ENCODE results near the gene NCSTN. TPM values are rescaled to one million over a fixed set of nuclear protein-coding genes. Genes with fewer than 3 reads are reported as not detected.

Gene NCSTN
- total RNA-seq, 3 donors from 2014 or later: 52.0 to 61.7 (median 60.5) TPM

- ATAC-seq (no peak), DNase-seq (no peak)
- H3K27me3 Mint-ChIP-seq (ENCODE audit: low read depth): no peaks in the 10 kb centered on the region
- no peaks in the 10 kb centered on the region for H3K9me3 Mint-ChIP-seq
- H3K4me1 Mint-ChIP-seq (ENCODE audit: low read depth): peaks cover 2% of the 10 kb centered on the region
- peaks cover 40% of the 10 kb centered on the region for H3K36me3 Mint-ChIP-seq (ENCODE audit: insufficient read depth)
- H3K4me3 Mint-ChIP-seq: no peak overlapping the region
Measured at GRCh38 chr1:160359559-160360226, 16.5 kb downstream of the NCSTN start.

DNA sequence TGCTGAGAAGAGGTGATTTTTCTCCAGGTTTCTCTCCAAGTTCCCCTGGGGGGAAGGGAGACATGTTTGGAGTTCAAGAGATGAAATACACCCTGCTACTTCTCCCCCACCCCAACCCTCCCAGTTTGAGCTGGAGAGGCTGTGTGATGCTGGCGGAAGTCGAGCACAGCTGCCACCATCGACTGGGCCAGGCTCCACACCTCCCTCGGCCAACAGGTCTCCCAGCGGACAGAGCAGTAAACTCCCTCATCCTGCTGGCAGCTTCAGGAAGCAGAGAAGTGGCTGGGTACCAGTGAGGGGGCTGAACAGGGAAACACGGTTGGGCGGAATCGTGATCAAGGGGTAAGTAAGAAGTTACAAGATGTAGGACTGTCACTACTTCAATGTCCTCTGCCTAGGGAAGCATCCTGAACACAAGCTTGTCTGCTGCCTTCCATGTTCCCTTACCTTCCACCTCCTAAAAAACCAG is 17.1 kb downstream of the NCSTN start:
- no peaks in the 10 kb centered on the region for H3K9me3 Mint-ChIP-seq
- no peak for DNase-seq
- H3K4me3 Mint-ChIP-seq: no peak overlapping the region
- peaks cover 37% of the 10 kb centered on the region for H3K36me3 Mint-ChIP-seq (ENCODE audit: insufficient read depth)
- peaks cover 2% of the 10 kb centered on the region for H3K4me1 Mint-ChIP-seq (ENCODE audit: low read depth)
- ATAC-seq: no peak
- H3K27me3 Mint-ChIP-seq (ENCODE audit: low read depth): no peaks in the 10 kb centered on the region

GRCh38 chr1:160361199-160361598 is 18.0 kb downstream of the NCSTN start:
- Mint-ChIP-seq H3K36me3 (ENCODE audit: insufficient read depth) (peaks cover 32% of the 10 kb centered on the region), H3K4me3 (no peak overlapping the region), H3K9me3 (no peaks in the 10 kb centered on the region), H3K27me3 (ENCODE audit: low read depth) (no peaks in the 10 kb centered on the region), H3K4me1 (ENCODE audit: low read depth) (peaks cover 2% of the 10 kb centered on the region)
- DNase-seq (no peak), ATAC-seq (no peak)

DNA sequence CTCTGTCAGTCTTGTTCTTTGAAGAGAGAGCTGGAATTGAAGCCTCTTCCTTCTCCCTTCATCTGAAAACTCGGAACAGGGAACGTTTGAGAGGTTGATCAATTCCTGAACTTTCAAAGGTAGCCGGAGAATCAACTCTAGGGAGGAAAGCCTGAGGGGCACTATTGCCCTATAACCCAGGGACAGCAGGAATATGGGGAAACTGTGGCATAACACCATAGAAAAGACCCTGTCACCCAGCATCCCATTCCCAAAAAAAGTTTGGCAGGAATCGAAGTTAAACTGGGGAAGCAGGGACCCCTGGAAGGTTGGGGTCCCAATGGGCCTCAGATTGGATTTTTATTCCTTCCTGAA is 18.6 kb downstream of the NCSTN start:
- peaks cover 27% of the 10 kb centered on the region for H3K36me3 Mint-ChIP-seq (ENCODE audit: insufficient read depth)
- H3K4me3 Mint-ChIP-seq: no peak overlapping the region
- no peak for DNase-seq
- no peak for ATAC-seq
- no peaks in the 10 kb centered on the region for H3K27me3 Mint-ChIP-seq (ENCODE audit: low read depth)
- no peaks in the 10 kb centered on the region for H3K9me3 Mint-ChIP-seq
- peaks cover 2% of the 10 kb centered on the region for H3K4me1 Mint-ChIP-seq (ENCODE audit: low read depth)

DNA sequence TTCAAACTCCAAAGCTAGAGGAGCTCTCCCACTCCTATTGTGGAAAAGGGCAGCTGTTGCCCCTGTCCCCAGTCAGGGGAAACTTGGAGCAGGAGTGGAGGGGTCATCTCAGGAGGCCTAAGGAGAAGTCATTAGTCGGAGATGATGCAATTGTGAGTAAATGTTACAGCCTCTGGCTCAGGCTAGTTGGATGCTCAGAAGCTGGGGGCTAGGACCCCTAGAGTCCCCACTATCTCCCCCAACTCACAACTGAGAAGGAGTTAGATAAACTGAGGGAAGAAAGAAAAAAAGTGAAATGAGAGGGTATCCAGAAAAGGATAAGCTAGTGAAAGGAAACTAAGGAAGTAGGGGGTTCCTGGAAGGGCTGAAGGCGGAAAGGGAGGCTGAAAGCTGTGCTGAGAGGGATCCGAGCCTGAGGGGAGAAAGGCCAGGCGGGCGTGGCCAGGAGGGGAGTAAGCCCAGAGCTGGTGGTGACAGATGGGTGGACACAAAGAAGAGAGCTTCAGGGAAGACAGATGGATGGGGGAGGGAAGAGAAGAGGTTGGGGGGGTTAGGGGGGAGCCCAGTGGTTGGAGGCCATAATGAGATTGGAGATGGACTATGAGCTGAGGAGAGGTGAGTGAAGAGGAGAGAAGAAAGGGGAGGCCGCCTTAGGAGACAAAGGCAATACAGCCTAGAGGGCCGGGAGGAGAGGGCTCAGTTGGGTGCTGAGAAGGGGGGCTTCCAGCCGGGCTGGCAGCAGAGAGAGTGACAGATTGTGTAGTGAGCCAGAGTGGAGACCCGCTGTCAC is 19.2 kb downstream of the NCSTN start:
- ATAC-seq: no peak
- DNase-seq: no peak
- Mint-ChIP-seq H3K9me3 (no peaks in the 10 kb centered on the region), H3K4me1 (ENCODE audit: low read depth) (peaks cover 2% of the 10 kb centered on the region), H3K4me3 (no peak overlapping the region), H3K27me3 (ENCODE audit: low read depth) (no peaks in the 10 kb centered on the region), H3K36me3 (ENCODE audit: insufficient read depth) (peaks cover 22% of the 10 kb centered on the region)

DNA sequence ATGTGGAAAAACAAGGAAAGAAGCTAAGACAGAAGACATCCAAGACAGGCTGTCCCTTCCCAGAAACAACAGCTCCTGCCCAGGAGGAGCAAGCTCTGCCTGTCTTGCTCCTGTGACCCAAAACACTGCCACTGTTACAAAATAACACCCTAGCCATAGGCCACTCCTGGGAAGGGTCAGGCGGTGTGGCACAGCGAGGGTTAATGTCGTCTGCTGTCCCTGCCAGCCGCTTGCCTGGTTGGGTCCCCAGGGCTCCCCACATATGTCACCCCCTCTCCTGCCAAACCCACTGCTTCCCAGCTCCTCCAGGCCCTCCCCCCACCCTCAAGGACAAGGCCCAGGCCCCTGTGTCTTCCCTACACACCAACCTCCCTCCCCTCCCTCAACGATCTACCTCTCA is 19.8 kb downstream of the NCSTN start:
- DNase-seq (no peak), ATAC-seq (no peak)
- no peak overlapping the region for H3K4me3 Mint-ChIP-seq
- no peaks in the 10 kb centered on the region for H3K9me3 Mint-ChIP-seq
- peaks cover 2% of the 10 kb centered on the region for H3K4me1 Mint-ChIP-seq (ENCODE audit: low read depth)
- H3K36me3 Mint-ChIP-seq (ENCODE audit: insufficient read depth): peaks cover 18% of the 10 kb centered on the region
- H3K27me3 Mint-ChIP-seq (ENCODE audit: low read depth): no peaks in the 10 kb centered on the region

DNA sequence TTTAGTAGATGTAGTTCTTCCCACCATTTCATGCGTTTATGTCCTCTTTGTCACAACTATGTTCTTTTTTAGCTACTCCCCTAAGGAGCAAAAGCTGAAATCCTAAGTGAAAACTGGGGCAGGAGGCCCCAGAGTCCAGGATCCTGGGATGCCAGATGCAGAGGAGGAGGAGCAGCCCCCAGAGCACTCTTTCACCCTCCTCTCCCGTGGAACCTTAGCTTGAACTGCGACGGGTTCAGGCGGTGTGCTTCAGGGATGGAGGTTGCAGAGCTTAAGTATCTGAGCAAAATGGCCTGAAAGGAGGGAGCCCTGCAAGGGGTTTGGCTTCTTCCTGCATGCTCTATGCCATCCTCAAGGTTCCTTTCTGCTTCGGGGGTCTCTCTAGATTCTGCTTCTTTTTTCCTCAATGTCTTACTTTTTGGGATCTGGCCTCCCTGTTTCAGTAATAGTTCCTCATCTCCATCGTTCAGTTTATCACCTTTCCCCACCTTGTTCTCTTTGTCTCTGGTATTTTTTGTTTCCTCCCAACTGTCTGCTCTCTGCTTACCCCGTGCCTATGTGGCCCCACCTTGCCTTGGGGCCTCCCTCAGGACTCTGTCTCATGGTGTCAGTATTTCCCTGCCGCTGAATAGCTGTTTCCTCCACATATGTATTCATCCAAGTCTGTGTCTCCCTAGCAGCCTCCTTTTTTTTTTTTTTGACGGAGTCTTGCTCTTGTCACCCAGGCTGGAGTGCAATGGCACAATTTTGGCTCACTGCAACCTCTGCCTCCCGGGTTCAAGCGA is 21.0 kb downstream of the NCSTN start:
- peaks cover 2% of the 10 kb centered on the region for H3K4me1 Mint-ChIP-seq (ENCODE audit: low read depth)
- DNase-seq (no peak), ATAC-seq (no peak)
- H3K9me3 Mint-ChIP-seq: no peaks in the 10 kb centered on the region
- H3K27me3 Mint-ChIP-seq (ENCODE audit: low read depth): no peaks in the 10 kb centered on the region
- H3K4me3 Mint-ChIP-seq: no peak overlapping the region
- peaks cover 9% of the 10 kb centered on the region for H3K36me3 Mint-ChIP-seq (ENCODE audit: insufficient read depth)

- Mint-ChIP-seq H3K9me3 (no peaks in the 10 kb centered on the region), H3K27me3 (ENCODE audit: low read depth) (no peaks in the 10 kb centered on the region), H3K4me3 (no peak overlapping the region), H3K4me1 (ENCODE audit: low read depth) (peaks cover 2% of the 10 kb centered on the region), H3K36me3 (ENCODE audit: insufficient read depth) (peaks cover 4% of the 10 kb centered on the region)
- DNase-seq (no peak), ATAC-seq (no peak)
Measured at GRCh38 chr1:160365325-160365724, 22.1 kb downstream of the NCSTN start.

GRCh38 chr1:160366731-160367515 is 23.7 kb downstream of the NCSTN start, which contains the start of gene NHLH1:
NHLH1 (plus strand) TSS chr1:160367071; CDS start chr1:160370732, 3,661 bp downstream.
- Mint-ChIP-seq H3K4me3 (no peak within 1 kb of the TSS), H3K4me1 (ENCODE audit: low read depth) (peaks cover 2% of the 10 kb centered on the region), H3K36me3 (ENCODE audit: insufficient read depth) (no peaks in the 10 kb centered on the region), H3K9me3 (no peaks in the 10 kb centered on the region), H3K27me3 (ENCODE audit: low read depth) (no peaks in the 10 kb centered on the region)
- no peak for DNase-seq
- no peak for ATAC-seq

DNA sequence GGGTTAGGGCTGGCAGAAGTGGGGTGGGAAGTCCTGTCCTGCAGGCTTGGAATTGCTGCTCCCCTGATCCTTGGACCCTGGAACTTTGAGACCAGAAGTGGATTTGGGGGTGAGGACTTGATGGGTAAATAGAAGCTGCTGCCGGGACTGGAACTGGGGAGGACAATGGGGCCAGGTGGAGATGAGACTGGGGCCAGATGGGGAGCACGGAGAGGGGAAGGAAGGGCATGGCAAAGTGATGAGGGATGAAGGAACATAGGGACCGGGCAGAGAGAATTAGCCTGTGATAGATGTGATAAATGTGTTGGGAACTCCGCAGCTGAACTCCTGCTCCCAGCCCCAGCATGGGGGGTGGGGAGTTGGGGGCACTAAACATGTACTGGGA is 24.3 kb downstream of the NCSTN start:
- DNase-seq (no peak), ATAC-seq (no peak)
- no peaks in the 10 kb centered on the region for H3K27me3 Mint-ChIP-seq (ENCODE audit: low read depth)
- no peaks in the 10 kb centered on the region for H3K36me3 Mint-ChIP-seq (ENCODE audit: insufficient read depth)
- H3K4me1 Mint-ChIP-seq (ENCODE audit: low read depth): no peaks in the 10 kb centered on the region
- no peaks in the 10 kb centered on the region for H3K9me3 Mint-ChIP-seq
- no peak overlapping the region for H3K4me3 Mint-ChIP-seq

DNA sequence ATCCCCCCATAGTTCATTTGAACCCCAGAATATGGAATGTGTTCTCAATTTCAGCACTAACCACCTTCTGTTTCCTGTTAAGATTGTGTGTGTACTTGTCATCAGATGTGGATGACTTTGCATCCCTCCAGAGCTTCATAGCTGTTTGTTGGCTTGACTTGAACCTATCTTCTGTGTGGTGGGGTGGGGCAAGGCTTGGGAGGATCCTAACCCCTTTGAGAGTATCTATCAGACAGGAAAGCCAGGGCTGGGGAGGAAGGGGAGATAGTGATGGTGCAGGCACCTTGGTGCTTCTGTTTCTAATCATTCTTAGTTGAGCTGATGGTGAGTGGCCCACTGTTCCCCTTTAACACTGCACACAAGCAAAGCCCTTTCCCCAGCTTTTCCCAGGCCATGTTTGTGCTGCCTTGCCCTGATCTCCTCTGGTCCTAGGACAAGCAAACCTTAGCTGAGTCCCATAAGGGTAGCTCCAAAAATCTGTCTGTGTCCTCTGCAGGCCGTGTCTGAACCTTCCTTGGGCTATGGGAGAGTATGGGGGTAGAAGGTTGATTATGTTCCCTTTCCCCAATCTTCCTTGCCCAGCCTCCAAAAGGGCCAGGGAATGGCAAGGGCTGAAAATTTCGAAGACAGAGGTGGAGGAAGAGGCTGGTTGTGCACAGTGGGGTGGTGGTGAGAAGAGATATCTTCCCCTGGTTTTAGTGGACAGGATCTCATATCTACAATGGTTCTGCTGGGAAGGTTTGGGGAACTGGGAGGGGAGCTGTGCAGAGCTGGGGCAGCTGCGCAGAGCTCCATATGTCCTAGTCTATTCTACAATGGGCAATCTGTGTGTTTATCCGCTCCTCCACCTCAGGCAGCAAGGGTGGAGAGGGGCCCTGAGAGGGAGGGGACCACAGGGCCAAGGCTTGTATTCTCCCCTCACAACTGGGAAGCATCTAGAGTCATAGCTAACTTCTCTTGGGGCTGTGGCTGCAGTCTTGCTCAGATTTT is 25.0 kb downstream of the NCSTN start:
- ATAC-seq: no peak
- Mint-ChIP-seq H3K9me3 (no peaks in the 10 kb centered on the region), H3K4me3 (no peak overlapping the region), H3K4me1 (ENCODE audit: low read depth) (no peaks in the 10 kb centered on the region), H3K27me3 (ENCODE audit: low read depth) (no peaks in the 10 kb centered on the region), H3K36me3 (ENCODE audit: insufficient read depth) (no peaks in the 10 kb centered on the region)
- no peak for DNase-seq

- no peaks in the 10 kb centered on the region for H3K4me1 Mint-ChIP-seq (ENCODE audit: low read depth)
- no peaks in the 10 kb centered on the region for H3K36me3 Mint-ChIP-seq (ENCODE audit: insufficient read depth)
- no peak for ATAC-seq
- H3K27me3 Mint-ChIP-seq (ENCODE audit: low read depth): no peaks in the 10 kb centered on the region
- H3K4me3 Mint-ChIP-seq: no peak overlapping the region
- no peaks in the 10 kb centered on the region for H3K9me3 Mint-ChIP-seq
- no peak for DNase-seq
Measured at GRCh38 chr1:160369087-160369486, 25.9 kb downstream of the NCSTN start.

All from activated T-cell treated with anti-CD3 and anti-CD28 coated beads, Interleukin-2, amount 50 U/mL, for 4 hours (primary cell).